GM23338 (cell line): Measurements from ENCODE around the gene ZFHX3. TPM values are rescaled to one million over a fixed set of nuclear protein-coding genes. Genes with fewer than 3 reads are reported as not detected.

Source experiments
- ATAC-seq: fragments of 200-7000 bp; cut with Tn5 transposase; 3 replicates; pipeline ENCODE4 v1.9.1; 2020
- DNase-seq: peaks from one replicate; pipeline ENCODE4 v3.0.0-alpha.2; 2015; ENCODE audit warnings: low spot score
- H2AFZ ChIP-seq: fragments of 200-600 bp; sonication (generic); 2 replicates; pipeline ENCODE4 v1.8.0; 2016; ENCODE audit warnings: antibody characterized with exemption, mild to moderate bottlenecking, moderate library complexity
- H3F3A ChIP-seq: fragments of 200-600 bp; sonication (generic); replicated peaks from 2 replicates; pipeline ENCODE4 v1.8.0; 2017; ENCODE audit warnings: antibody characterized with exemption, mixed run types, low read depth
- H3K27ac ChIP-seq: fragments of 200-600 bp; sonication (generic); 2 replicates; pipeline ENCODE4 v1.6.1; 2016; ENCODE audit warnings: low read depth
- H3K27me3 ChIP-seq: fragments of 200-600 bp; sonication (generic); 2 replicates; pipeline ENCODE4 v1.8.0; 2016; ENCODE audit warnings: mild to moderate bottlenecking, mixed run types, moderate library complexity; ENCODE audit not compliant: insufficient read depth
- H3K36me3 ChIP-seq: fragments of 200-600 bp; sonication (generic); 2 replicates; pipeline ENCODE4 v1.8.0; 2016; ENCODE audit warnings: mild to moderate bottlenecking; ENCODE audit not compliant: insufficient read depth
- H3K4me1 ChIP-seq: fragments of 200-600 bp; sonication (generic); 2 replicates; pipeline ENCODE4 v1.8.0; 2016; ENCODE audit warnings: mild to moderate bottlenecking, moderate library complexity; ENCODE audit not compliant: insufficient read depth
- H3K4me2 ChIP-seq: fragments of 200-600 bp; sonication (generic); 2 replicates; pipeline ENCODE4 v1.7.1; 2017; ENCODE audit warnings: mixed run types
- H3K4me3 ChIP-seq: fragments of 200-600 bp; sonication (generic); 2 replicates; pipeline ENCODE4 v1.6.1; 2016; ENCODE audit warnings: mixed run types
- H3K79me2 ChIP-seq: fragments of 200-600 bp; sonication (generic); replicated peaks from 2 replicates; pipeline ENCODE4 v1.8.0; 2017; ENCODE audit warnings: mild to moderate bottlenecking; ENCODE audit not compliant: insufficient read depth
- H3K9me2 ChIP-seq: fragments of 200-600 bp; sonication (generic); 2 replicates; pipeline ENCODE4 v1.8.0; 2017; ENCODE audit not compliant: insufficient read depth
- H4K20me1 ChIP-seq: fragments of 200-600 bp; sonication (generic); replicated peaks from 2 replicates; pipeline ENCODE4 v1.8.0; 2017; ENCODE audit warnings: mild to moderate bottlenecking; ENCODE audit not compliant: insufficient read depth
- H3K27ac Mint-ChIP-seq: 2 replicates; pipeline ENCODE4 v1.8.0; 2020; ENCODE audit warnings: inconsistent platforms, mild to moderate bottlenecking, moderate library complexity, mixed read lengths
- H3K27me3 Mint-ChIP-seq: 3 replicates; pipeline ENCODE4 v1.8.0; 2022; ENCODE audit warnings: low read depth, mild to moderate bottlenecking, moderate library complexity, mixed read lengths, inconsistent platforms; ENCODE audit not compliant: insufficient read depth, poor library complexity
- H3K36me3 Mint-ChIP-seq: 3 replicates; pipeline ENCODE4 v1.8.0; 2021; ENCODE audit warnings: low read depth, mild to moderate bottlenecking, inconsistent platforms, moderate library complexity, mixed read lengths
- H3K4me1 Mint-ChIP-seq: 3 replicates; pipeline ENCODE4 v1.8.0; 2020; ENCODE audit warnings: mild to moderate bottlenecking, inconsistent platforms, mixed read lengths
- H3K4me3 Mint-ChIP-seq: 3 replicates; pipeline ENCODE4 v1.8.0; 2021; ENCODE audit warnings: moderate library complexity, mild to moderate bottlenecking, inconsistent platforms, mixed read lengths
- H3K9me3 Mint-ChIP-seq: 3 replicates; pipeline ENCODE4 v1.8.0; 2020; ENCODE audit warnings: moderate library complexity, mild to moderate bottlenecking, inconsistent platforms, mixed read lengths
- CREB1 ChIP-seq: fragments of 250-450 bp; sonication (Bioruptor Pico); IDR thresholded peaks from 2 replicates; pipeline ENCODE4 v1.5.0; 2020; ENCODE audit warnings: low read depth, mild to moderate bottlenecking, moderate library complexity
- CTCF ChIP-seq, 2 experiments: fragments of 200-600 bp in 1 of 2; sonication (generic) in 1 of 2; conservative IDR thresholded peaks; 2 replicates each; pipeline versions ENCODE4 v1.5.1 to v1.6.1; 2016 to 2017; ENCODE audit warnings: antibody characterized with exemption in 2 of 2, low read depth in 2 of 2, mild to moderate bottlenecking in 2 of 2, moderate library complexity in 1 of 2
- JUNB ChIP-seq: IDR thresholded peaks from one replicate; pipeline ENCODE4 v1.6.1; 2016; ENCODE audit warnings: antibody characterized with exemption; ENCODE audit not compliant: unreplicated experiment
- NANOG ChIP-seq: IDR thresholded peaks from 2 replicates; pipeline ENCODE4 v1.6.1; 2016; ENCODE audit warnings: antibody characterized with exemption, borderline replicate concordance
- POLR2AphosphoS5 ChIP-seq: IDR thresholded peaks from 2 replicates; pipeline ENCODE4 v1.6.1; 2016; ENCODE audit warnings: antibody characterized with exemption, low read depth
- REST ChIP-seq: IDR thresholded peaks from one replicate; pipeline ENCODE4 v1.6.1; 2018; ENCODE audit warnings: antibody characterized with exemption; ENCODE audit not compliant: unreplicated experiment
- STAT1 ChIP-seq: IDR thresholded peaks from one replicate; pipeline ENCODE4 v1.6.1; 2016; ENCODE audit warnings: antibody characterized with exemption; ENCODE audit not compliant: unreplicated experiment
- ZNF114 ChIP-seq: fragments of 250-450 bp; sonication (Bioruptor Pico); IDR thresholded peaks from 2 replicates; pipeline ENCODE4 v1.5.0; 2020; ENCODE audit warnings: mild to moderate bottlenecking, moderate library complexity
- polyA plus RNA-seq: library from polyadenylated mRNA; unstranded; fragments of >200 nt; fragmentation: Nextera tagmentation; extraction: Ambion mirVana; gene quantifications from 2 replicates; pipeline ENCODE4 v1.2.1, GENCODE V29; 2016
- total RNA-seq: library from RNA; depleted of rRNA; stranded (reverse); fragments of >200 nt; shearing (Covaris generic); gene quantifications from 2 replicates; pipeline ENCODE4 v1.2.3, GENCODE V29; 2014

Gene ZFHX3
- total and polyA plus RNA-seq, 2 experiments from 2014 or later: 1.0 to 1.5 TPM

GRCh38 chr16:72934636-72935403 lies 113.1 kb downstream of the ZFHX3 start:
- TF ChIP-seq CTCF (conservative IDR thresholded peaks at IDR 0.05; ENCODE audit: low read depth in 2 of 2) (no peak), JUNB (no peak), ZNF114 (CRISPR knock-in tag) (no peak)
- H3K4me2 ChIP-seq: no peak overlapping the region
- H3K27ac ChIP-seq: no peak overlapping the region
- H3K79me2 ChIP-seq: no peaks in the 10 kb centered on the region
- H3K4me1 ChIP-seq: peaks cover 14% of the 10 kb centered on the region
- H3K36me3 ChIP-seq: no peaks in the 10 kb centered on the region
- Mint-ChIP-seq H3K4me3 (no peak overlapping the region), H3K27ac (no peak overlapping the region), H3K4me1 (peaks cover 41% of the 10 kb centered on the region), H3K36me3 (no peaks in the 10 kb centered on the region), H3K27me3 (peaks cover 15% of the 10 kb centered on the region), H3K9me3 (no peaks in the 10 kb centered on the region; the same call in 2 of the 3 replicates)
- no peaks in the 10 kb centered on the region for H3K27me3 ChIP-seq
- no peaks in the 10 kb centered on the region for H4K20me1 ChIP-seq
- no peaks in the 10 kb centered on the region for H3F3A ChIP-seq
- H3K4me3 ChIP-seq: no peak overlapping the region
- H2AFZ ChIP-seq: no peak overlapping the region
- no peaks in the 10 kb centered on the region for H3K9me2 ChIP-seq
- ATAC-seq (no peak), DNase-seq (no peak)

- peaks cover 36% of the 10 kb centered on the region for H3K4me1 Mint-ChIP-seq
- H3K27me3 Mint-ChIP-seq: peaks cover 15% of the 10 kb centered on the region
- no peak overlapping the region for H3K4me3 ChIP-seq
- peaks cover 12% of the 10 kb centered on the region for H3K4me1 ChIP-seq
- no peaks in the 10 kb centered on the region for H3K79me2 ChIP-seq
- ATAC-seq: no peak
- H3K4me3 Mint-ChIP-seq: no peak overlapping the region
- H3K27ac Mint-ChIP-seq: no peak overlapping the region
- H2AFZ ChIP-seq: no peak overlapping the region
- H3K9me3 Mint-ChIP-seq: peaks cover 2% of the 10 kb centered on the region; the same call in 1 of the 3 replicates
- H3F3A ChIP-seq: no peaks in the 10 kb centered on the region
- no peaks in the 10 kb centered on the region for H3K9me2 ChIP-seq
- H3K36me3 Mint-ChIP-seq: no peaks in the 10 kb centered on the region
- H3K4me2 ChIP-seq: no peak overlapping the region
- no peaks in the 10 kb centered on the region for H3K36me3 ChIP-seq
- no peak for DNase-seq
- H3K27me3 ChIP-seq: no peaks in the 10 kb centered on the region
- TF ChIP-seq CREB1 (CRISPR knock-in tag): no peak
- H4K20me1 ChIP-seq: no peaks in the 10 kb centered on the region
- no peak overlapping the region for H3K27ac ChIP-seq
Measured at GRCh38 chr16:72932677-72933335, 115.1 kb downstream of the ZFHX3 start.

- DNase-seq (no peak), ATAC-seq (no peak)
- H3K27ac ChIP-seq: no peak overlapping the region
- no peaks in the 10 kb centered on the region for H3K27me3 ChIP-seq
- no peaks in the 10 kb centered on the region for H4K20me1 ChIP-seq
- TF ChIP-seq POLR2AphosphoS5: no peak
- no peak for TF ChIP-seq STAT1
- no peak for TF ChIP-seq NANOG
- no peak for TF ChIP-seq REST
- peaks cover 5% of the 10 kb centered on the region for H3K4me1 ChIP-seq
- H3F3A ChIP-seq: no peaks in the 10 kb centered on the region
- H3K9me3 Mint-ChIP-seq: peaks cover 2% of the 10 kb centered on the region; the same call in 1 of the 3 replicates
- H3K9me2 ChIP-seq: no peaks in the 10 kb centered on the region
- H3K36me3 Mint-ChIP-seq: no peaks in the 10 kb centered on the region
- H3K4me3 Mint-ChIP-seq: no peak overlapping the region
- H3K36me3 ChIP-seq: no peaks in the 10 kb centered on the region
- H3K4me2 ChIP-seq: no peak overlapping the region
- peaks cover 14% of the 10 kb centered on the region for H3K27me3 Mint-ChIP-seq
- no peak overlapping the region for H2AFZ ChIP-seq
- H3K27ac Mint-ChIP-seq: no peak overlapping the region
- H3K79me2 ChIP-seq: no peaks in the 10 kb centered on the region
- H3K4me3 ChIP-seq: no peak overlapping the region
- peaks cover 30% of the 10 kb centered on the region for H3K4me1 Mint-ChIP-seq
Measured at GRCh38 chr16:72932050-72932449, 115.9 kb downstream of the ZFHX3 start.
